IMR-90 (cell line): Measurements from ENCODE around the gene OSGIN1. TPM values are rescaled to one million over a fixed set of nuclear protein-coding genes. Genes with fewer than 3 reads are reported as not detected.

Experiments
- ATAC-seq: fragments of 200-7000 bp; cut with Tn5 transposase; 2 replicates; pipeline ENCODE4 v1.9.1; 2020; ENCODE audit warnings: low read depth, mild to moderate bottlenecking, moderate library complexity
- BruUV-seq: library from RNA; stranded (reverse); fragments of 400-500 nt; replicated peaks from 2 replicates; lab custom pipeline; 2021; lab: Mats Ljungman, UMichigan
- CTCF ChIA-PET: fragments of 300-600 bp; formaldehyde crosslinking; extraction: SDS; loops from one replicate; lab custom pipeline; 2021; ENCODE audit warnings: antibody characterized with exemption; lab: Yijun Ruan, JAX
- POLR2A ChIA-PET: fragments of 300-600 bp; sonication (Branson Sonifier 250); formaldehyde crosslinking; loops from one replicate; lab custom pipeline; 2022; ENCODE audit warnings: antibody characterized with exemption; ENCODE audit not compliant: unreplicated experiment; lab: Charles Lee
- DNase-seq: peaks from one replicate; pipeline ENCODE4 v3.0.0; 2013
- H2AFZ ChIP-seq: replicated peaks from 2 replicates; pipeline ENCODE3; 2013; ENCODE audit warnings: low read length, mild to moderate bottlenecking; ENCODE audit not compliant: poor library complexity
- H2AK5ac ChIP-seq: 2 replicates; pipeline ENCODE4 v1.6.1; 2013; ENCODE audit warnings: low read depth, low read length, inconsistent platforms
- H2AK9ac ChIP-seq: replicated peaks from 2 replicates; pipeline ENCODE3; 2013; ENCODE audit warnings: mild to moderate bottlenecking, low read depth, low read length, moderate library complexity; ENCODE audit not compliant: poor library complexity
- H2BK120ac ChIP-seq: 2 replicates; pipeline ENCODE4 v1.6.1; 2013; ENCODE audit warnings: low read depth, low read length, inconsistent platforms
- H2BK15ac ChIP-seq: 3 replicates; pipeline ENCODE4 v1.6.1; 2013; ENCODE audit warnings: low read depth, low read length, inconsistent platforms
- H2BK20ac ChIP-seq: 2 replicates; pipeline ENCODE4 v1.6.1; 2013; ENCODE audit warnings: low read depth, mild to moderate bottlenecking, inconsistent platforms, low read length, moderate library complexity
- H2BK5ac ChIP-seq: 2 replicates; pipeline ENCODE4 v1.6.1; 2013; ENCODE audit warnings: mild to moderate bottlenecking, low read depth, low read length, inconsistent platforms; ENCODE audit not compliant: poor library complexity, severe bottlenecking
- H3K14ac ChIP-seq: replicated peaks from 2 replicates; pipeline ENCODE4 v1.6.1; 2013; ENCODE audit warnings: low read depth, low read length, inconsistent platforms
- H3K18ac ChIP-seq: 2 replicates; pipeline ENCODE4 v1.6.1; 2013; ENCODE audit warnings: low read depth, low read length, control low read depth
- H3K23ac ChIP-seq: 2 replicates; pipeline ENCODE4 v1.6.1; 2013; ENCODE audit warnings: low read depth, low read length, inconsistent platforms
- H3K27ac ChIP-seq: 2 replicates; pipeline ENCODE4 v1.5.1; 2013; ENCODE audit warnings: mild to moderate bottlenecking, control low read depth, low read length; ENCODE audit not compliant: insufficient read depth
- H3K27me3 ChIP-seq: 2 replicates; pipeline ENCODE4 v1.6.1; 2013; ENCODE audit warnings: low read length; ENCODE audit not compliant: control insufficient read depth, insufficient read depth
- H3K36me3 ChIP-seq: 2 replicates; pipeline ENCODE4 v1.6.1; 2013; ENCODE audit warnings: low read length, mixed read lengths; ENCODE audit not compliant: control insufficient read depth, insufficient read depth
- H3K4ac ChIP-seq: 2 replicates; pipeline ENCODE4 v1.6.1; 2013; ENCODE audit warnings: low read depth, low read length, inconsistent platforms
- H3K4me1 ChIP-seq: 2 replicates; pipeline ENCODE4 v1.6.1; 2013; ENCODE audit warnings: low read length, mixed read lengths; ENCODE audit not compliant: control insufficient read depth, insufficient read depth
- H3K4me2 ChIP-seq: 2 replicates; pipeline ENCODE4 v1.6.1; 2013; ENCODE audit warnings: low read depth, mild to moderate bottlenecking, control low read depth, low read length, moderate library complexity
- H3K4me3 ChIP-seq: 2 replicates; pipeline ENCODE4 v1.5.1; 2013; ENCODE audit warnings: low read depth, mild to moderate bottlenecking, control low read depth, low read length, moderate library complexity; ENCODE audit not compliant: insufficient read depth
- H3K56ac ChIP-seq: 2 replicates; pipeline ENCODE4 v1.6.1; 2013; ENCODE audit warnings: low read length, inconsistent platforms; ENCODE audit not compliant: insufficient read depth; ENCODE audit errors: extremely low read depth
- H3K79me1 ChIP-seq, 2 experiments: 2 replicates each; pipeline ENCODE4 v1.6.1; 2013; ENCODE audit warnings: low read length in 2 of 2, inconsistent platforms in 1 of 2, low read depth in 1 of 2
- H3K9ac ChIP-seq: 2 replicates; pipeline ENCODE4 v1.6.1; 2013; ENCODE audit warnings: low read depth, low read length, control low read depth
- H3K9me1 ChIP-seq: 2 replicates; pipeline ENCODE4 v1.6.1; 2013; ENCODE audit warnings: low read length, inconsistent platforms; ENCODE audit not compliant: insufficient read depth
- H3K9me3 ChIP-seq: 2 replicates; pipeline ENCODE4 v1.6.1; 2013; ENCODE audit warnings: low read length; ENCODE audit not compliant: control insufficient read depth, insufficient read depth
- H4K20me1 ChIP-seq: 2 replicates; pipeline ENCODE4 v1.6.1; 2013; ENCODE audit warnings: low read length, inconsistent platforms; ENCODE audit not compliant: insufficient read depth
- H4K5ac ChIP-seq: 2 replicates; pipeline ENCODE4 v1.6.1; 2013; ENCODE audit warnings: mild to moderate bottlenecking, low read depth, low read length, control low read depth
- H4K8ac ChIP-seq, 2 experiments: 2 replicates each; pipeline ENCODE4 v1.6.1; 2013; ENCODE audit warnings: low read depth in 2 of 2, low read length in 2 of 2, control low read depth in 1 of 2, inconsistent platforms in 1 of 2
- H4K91ac ChIP-seq: 2 replicates; pipeline ENCODE4 v1.6.1; 2013; ENCODE audit warnings: low read depth, low read length, inconsistent platforms; ENCODE audit not compliant: insufficient read depth
- BHLHE40 ChIP-seq: fragments of 150-350 bp; IDR thresholded peaks from 2 replicates; pipeline ENCODE4 v1.6.1; 2016; ENCODE audit warnings: mild to moderate bottlenecking, low read depth, low read length
- CHD1 ChIP-seq: IDR thresholded peaks from 2 replicates; pipeline ENCODE4 v1.6.1; 2012; ENCODE audit warnings: low read depth, low read length, improper control_type of control experiment
- FOS ChIP-seq: fragments of 150-350 bp; IDR thresholded peaks from 2 replicates; pipeline ENCODE4 v1.6.1; 2016; ENCODE audit warnings: low read depth, low read length
- MAFK ChIP-seq: IDR thresholded peaks from 2 replicates; pipeline ENCODE4 v1.6.1; 2012; ENCODE audit warnings: low read depth, low read length, improper control_type of control experiment
- MAZ ChIP-seq: IDR thresholded peaks from 2 replicates; pipeline ENCODE4 v1.6.1; 2012; ENCODE audit warnings: low read depth, mild to moderate bottlenecking, low read length, improper control_type of control experiment, moderate library complexity, borderline replicate concordance
- MXI1 ChIP-seq: IDR thresholded peaks from 2 replicates; pipeline ENCODE4 v1.6.1; 2012; ENCODE audit warnings: low read depth, mild to moderate bottlenecking, low read length, moderate library complexity, borderline replicate concordance
- NFE2L2 ChIP-seq: fragments of 150-350 bp; IDR thresholded peaks from 2 replicates; pipeline ENCODE4 v1.6.1; 2016; ENCODE audit warnings: low read depth, mild to moderate bottlenecking, low read length
- POLR2A ChIP-seq: IDR thresholded peaks from 2 replicates; pipeline ENCODE4 v1.6.1; 2012; ENCODE audit warnings: mild to moderate bottlenecking, low read depth, low read length
- RAD21 ChIP-seq: IDR thresholded peaks from 2 replicates; pipeline ENCODE4 v1.6.1; 2012; ENCODE audit warnings: low read length, improper control_type of control experiment
- RFX5 ChIP-seq: IDR thresholded peaks from 2 replicates; pipeline ENCODE4 v1.8.0; 2012; ENCODE audit warnings: low read depth, mild to moderate bottlenecking, low read length, moderate library complexity
- SMC3 ChIP-seq: fragments of 150-350 bp; IDR thresholded peaks from 2 replicates; pipeline ENCODE4 v1.6.1; 2016; ENCODE audit warnings: low read depth, mild to moderate bottlenecking, antibody characterized with exemption, low read length, moderate library complexity
- WGBS, 2 experiments: methylation state at CpG; one replicate each; pipeline versions ENCODE4 v1.1.5 to v1.1.7; 2013; ENCODE audit warnings: missing lambda C conversion rate in 2 of 2; ENCODE audit not compliant: insufficient read length in 1 of 2; ENCODE audit errors: extremely low coverage in 2 of 2; 5-methylcytosine and 5-hydroxymethylcytosine counted together
- dilution Hi-C: fragments of 300-500 bp; cut with HindIII; formaldehyde crosslinking; loops from one replicate; pipeline ENCODE4 v1.14.3; 2018; ENCODE audit warnings: low sequenced_read_pairs; ENCODE audit not compliant: unreplicated experiment
- in situ Hi-C: fragments of 300-500 bp; cut with MboI; formaldehyde crosslinking; loops from 3 replicates; pipeline ENCODE4 v1.14.3; 2019; ENCODE audit warnings: low sequenced_read_pairs, inconsistent platforms, mixed read lengths
- intact Hi-C: fragments of 100-400 bp; cut with micrococcal nuclease; formaldehyde crosslinking; loops from 2 replicates; pipeline ENCODE4 v1.10.0; 2022
- polyA plus RNA-seq, 3 experiments: library from polyadenylated mRNA; depleted of rRNA; stranded (reverse); fragments of >200 nt; gene quantifications; 2 replicates each; pipeline ENCODE4 v1.2.3, GENCODE V29; 2012; ENCODE audit warnings: low replicate concordance in 1 of 3
- total RNA-seq: library from RNA; depleted of rRNA; stranded (reverse); fragments of >200 nt; gene quantifications from 2 replicates; pipeline ENCODE4 v1.2.3, GENCODE V29; 2012
- TF ChIP-seq, protein P1 (sequence below): fragments of 150-350 bp; IDR thresholded peaks from 2 replicates; pipeline ENCODE4 v1.6.1; 2016; ENCODE audit warnings: low read depth, mild to moderate bottlenecking, low read length, moderate library complexity, borderline replicate concordance
- TF ChIP-seq, protein P2 (sequence below): fragments of 150-350 bp; IDR thresholded peaks from 2 replicates; pipeline ENCODE4 v1.6.1; 2017; ENCODE audit warnings: mild to moderate bottlenecking, antibody characterized with exemption, low read length, low read depth
- TF ChIP-seq, protein P3 (sequence below): conservative IDR thresholded peaks from 2 replicates; pipeline ENCODE4 v1.5.1; 2012; ENCODE audit warnings: mild to moderate bottlenecking, low read depth, low read length, improper control_type of control experiment

OSGIN1 gene
- total and polyA plus RNA-seq, 2 of the 4 experiments (the other 2 are of a cell fraction) = 0.90 to 6.4 TPM

DNA sequence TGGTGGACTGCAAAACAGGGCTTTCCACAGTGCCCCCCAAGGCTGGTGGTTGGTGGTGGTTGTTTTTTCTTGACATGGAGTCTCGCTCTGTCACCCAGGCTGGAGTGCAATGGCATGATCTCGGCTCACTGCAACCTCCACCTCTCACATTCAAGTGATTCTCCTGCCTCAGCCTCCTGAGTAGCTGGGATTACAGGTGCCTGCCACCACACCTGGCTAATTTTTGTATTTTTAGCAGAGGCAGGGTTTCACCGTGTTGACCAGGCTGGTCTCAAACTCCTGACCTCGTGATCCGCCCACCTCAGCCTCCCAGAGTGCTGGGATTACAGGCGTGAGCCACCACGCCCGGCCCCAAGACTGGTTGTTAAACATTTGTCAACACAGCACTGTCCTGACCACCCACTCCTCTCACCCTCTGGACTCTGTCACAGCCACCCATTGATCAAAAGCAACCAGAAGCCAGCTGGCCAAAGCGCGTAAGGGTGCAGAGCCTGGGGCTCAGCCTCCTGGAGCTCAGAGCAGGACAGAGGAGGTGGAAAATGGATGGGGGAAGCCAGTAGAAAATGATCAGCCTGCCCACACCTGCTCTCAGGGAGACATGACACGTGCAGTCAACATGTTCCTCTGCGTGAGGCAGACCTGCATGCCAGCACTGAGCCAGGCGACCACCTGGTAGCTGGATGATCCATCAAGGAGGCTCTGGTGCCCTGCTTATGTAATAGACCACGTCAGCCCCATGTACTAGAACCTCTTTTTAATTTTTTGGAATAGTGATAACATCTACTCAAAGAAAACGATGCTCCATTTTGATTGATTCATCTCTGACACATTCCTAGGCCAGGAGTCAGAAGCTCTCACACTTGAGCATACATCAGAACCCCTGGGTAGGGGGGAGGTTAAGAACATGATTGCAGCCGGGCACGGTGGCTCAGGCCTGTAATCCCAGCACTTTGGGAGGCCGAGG is 14.8 kb upstream of the OSGIN1 start:
- no peak overlapping the region for H2AK5ac ChIP-seq
- no peaks in the 10 kb centered on the region; the same call in 1 of the 2 replicates for H3K27me3 ChIP-seq
- H2BK15ac ChIP-seq = no peak overlapping the region
- no peak overlapping the region for H3K27ac ChIP-seq
- no peak overlapping the region for H3K4me3 ChIP-seq
- peak overlapping the region; percentile 51 for H2AFZ ChIP-seq
- H3K14ac ChIP-seq = no peak overlapping the region
- H2BK20ac ChIP-seq = no peak overlapping the region
- in situ Hi-C loops (no loop called here), dilution Hi-C loops (no loop called here), intact Hi-C loops (no loop called here)
- no peak overlapping the region for H2AK9ac ChIP-seq
- H4K91ac ChIP-seq = no peak overlapping the region
- no peaks in the 10 kb centered on the region; the same call in 1 of the 2 replicates for H3K9me1 ChIP-seq
- DNase-seq = no peak
- H2BK5ac ChIP-seq = no peak overlapping the region
- no peak overlapping the region for H3K4me2 ChIP-seq
- H3K9me3 ChIP-seq = no peaks in the 10 kb centered on the region
- H3K9ac ChIP-seq = no peak overlapping the region
- no peak overlapping the region for H4K8ac ChIP-seq
- no peak overlapping the region for H4K5ac ChIP-seq
- no peak overlapping the region for H3K18ac ChIP-seq
- POLR2A ChIA-PET = no interaction called here
- no peak overlapping the region for H3K23ac ChIP-seq
- no peaks in the 10 kb centered on the region for H3K36me3 ChIP-seq
- H4K20me1 ChIP-seq = no peaks in the 10 kb centered on the region
- H3K56ac ChIP-seq = no peak overlapping the region
- H3K4ac ChIP-seq = no peak overlapping the region
- H3K79me1 ChIP-seq = no peaks in the 10 kb centered on the region
- H3K4me1 ChIP-seq = peaks cover 6% of the 10 kb centered on the region
- H2BK120ac ChIP-seq = no peak overlapping the region
- no TSS peak for BruUV-seq
- 93% methylated on average over 4 of the region's 18 CpGs; no CpG with 5 or more reads in 1 of the 2 experiments for WGBS, 2 experiments
- no peak for ATAC-seq
- CTCF ChIA-PET = no interaction called here
- TF ChIP-seq RFX5 (no peak), MAFK (no peak), CHD1 (no peak), RAD21 (no peak), FOS (no peak), MXI1 (no peak), SMC3 (no peak), BHLHE40 (no peak), POLR2A (no peak), MAZ (no peak), NFE2L2 (no peak)
- TF ChIP-seq, protein P1, sequence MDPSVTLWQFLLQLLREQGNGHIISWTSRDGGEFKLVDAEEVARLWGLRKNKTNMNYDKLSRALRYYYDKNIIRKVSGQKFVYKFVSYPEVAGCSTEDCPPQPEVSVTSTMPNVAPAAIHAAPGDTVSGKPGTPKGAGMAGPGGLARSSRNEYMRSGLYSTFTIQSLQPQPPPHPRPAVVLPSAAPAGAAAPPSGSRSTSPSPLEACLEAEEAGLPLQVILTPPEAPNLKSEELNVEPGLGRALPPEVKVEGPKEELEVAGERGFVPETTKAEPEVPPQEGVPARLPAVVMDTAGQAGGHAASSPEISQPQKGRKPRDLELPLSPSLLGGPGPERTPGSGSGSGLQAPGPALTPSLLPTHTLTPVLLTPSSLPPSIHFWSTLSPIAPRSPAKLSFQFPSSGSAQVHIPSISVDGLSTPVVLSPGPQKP = no peak
- TF ChIP-seq, protein P2, sequence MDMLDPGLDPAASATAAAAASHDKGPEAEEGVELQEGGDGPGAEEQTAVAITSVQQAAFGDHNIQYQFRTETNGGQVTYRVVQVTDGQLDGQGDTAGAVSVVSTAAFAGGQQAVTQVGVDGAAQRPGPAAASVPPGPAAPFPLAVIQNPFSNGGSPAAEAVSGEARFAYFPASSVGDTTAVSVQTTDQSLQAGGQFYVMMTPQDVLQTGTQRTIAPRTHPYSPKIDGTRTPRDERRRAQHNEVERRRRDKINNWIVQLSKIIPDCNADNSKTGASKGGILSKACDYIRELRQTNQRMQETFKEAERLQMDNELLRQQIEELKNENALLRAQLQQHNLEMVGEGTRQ = no peak
- TF ChIP-seq, protein P3, sequence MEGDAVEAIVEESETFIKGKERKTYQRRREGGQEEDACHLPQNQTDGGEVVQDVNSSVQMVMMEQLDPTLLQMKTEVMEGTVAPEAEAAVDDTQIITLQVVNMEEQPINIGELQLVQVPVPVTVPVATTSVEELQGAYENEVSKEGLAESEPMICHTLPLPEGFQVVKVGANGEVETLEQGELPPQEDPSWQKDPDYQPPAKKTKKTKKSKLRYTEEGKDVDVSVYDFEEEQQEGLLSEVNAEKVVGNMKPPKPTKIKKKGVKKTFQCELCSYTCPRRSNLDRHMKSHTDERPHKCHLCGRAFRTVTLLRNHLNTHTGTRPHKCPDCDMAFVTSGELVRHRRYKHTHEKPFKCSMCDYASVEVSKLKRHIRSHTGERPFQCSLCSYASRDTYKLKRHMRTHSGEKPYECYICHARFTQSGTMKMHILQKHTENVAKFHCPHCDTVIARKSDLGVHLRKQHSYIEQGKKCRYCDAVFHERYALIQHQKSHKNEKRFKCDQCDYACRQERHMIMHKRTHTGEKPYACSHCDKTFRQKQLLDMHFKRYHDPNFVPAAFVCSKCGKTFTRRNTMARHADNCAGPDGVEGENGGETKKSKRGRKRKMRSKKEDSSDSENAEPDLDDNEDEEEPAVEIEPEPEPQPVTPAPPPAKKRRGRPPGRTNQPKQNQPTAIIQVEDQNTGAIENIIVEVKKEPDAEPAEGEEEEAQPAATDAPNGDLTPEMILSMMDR = no peak
